COLO829 (cell line): Measurements from ENCODE around the gene OR8B12.
"Not testable (repeated sequence)": the region's sequence is repeated elsewhere in the genome, so short reads cannot be mapped to it uniquely, and the experiment has no call there.

ENCODE experiments used
- DNase-seq: peaks from one replicate; pipeline ENCODE4 v3.0.0; 2012; ENCODE audit warnings: low spot score

OR8B12 gene

DNA sequence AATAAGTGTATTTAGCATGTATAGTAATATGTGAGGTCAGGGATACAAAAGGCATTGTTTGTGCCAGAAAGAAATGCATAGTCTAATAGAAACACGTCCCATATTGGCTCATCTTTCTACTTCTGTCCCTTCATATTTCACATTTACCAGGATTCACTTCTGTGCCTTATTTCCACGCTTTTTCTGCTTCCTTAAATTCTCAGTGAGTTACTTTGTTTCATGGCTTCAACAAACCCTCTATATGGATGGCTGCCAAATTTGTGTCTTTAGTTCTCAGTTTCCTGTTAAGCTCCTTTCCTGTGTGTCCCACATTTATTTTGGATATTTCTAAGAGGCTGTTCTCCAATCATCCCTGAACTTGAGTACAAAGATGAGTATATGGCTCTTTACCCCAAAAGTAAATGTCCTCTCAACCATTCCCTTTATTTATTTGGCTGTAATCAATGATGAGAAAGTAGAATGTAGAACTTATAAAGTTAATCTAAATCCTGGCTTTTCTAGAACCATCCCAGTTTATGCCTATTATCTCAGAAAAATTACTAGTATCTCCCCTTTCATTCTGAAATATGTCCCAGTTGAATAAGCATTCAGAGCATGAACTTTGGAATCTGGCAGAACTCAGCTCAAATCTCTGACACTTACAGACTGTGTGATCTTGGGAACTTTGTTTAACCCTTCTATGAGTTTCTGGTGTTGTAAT lies 23.5 kb downstream of the OR8B12 start:
- no peak for DNase-seq

DNA sequence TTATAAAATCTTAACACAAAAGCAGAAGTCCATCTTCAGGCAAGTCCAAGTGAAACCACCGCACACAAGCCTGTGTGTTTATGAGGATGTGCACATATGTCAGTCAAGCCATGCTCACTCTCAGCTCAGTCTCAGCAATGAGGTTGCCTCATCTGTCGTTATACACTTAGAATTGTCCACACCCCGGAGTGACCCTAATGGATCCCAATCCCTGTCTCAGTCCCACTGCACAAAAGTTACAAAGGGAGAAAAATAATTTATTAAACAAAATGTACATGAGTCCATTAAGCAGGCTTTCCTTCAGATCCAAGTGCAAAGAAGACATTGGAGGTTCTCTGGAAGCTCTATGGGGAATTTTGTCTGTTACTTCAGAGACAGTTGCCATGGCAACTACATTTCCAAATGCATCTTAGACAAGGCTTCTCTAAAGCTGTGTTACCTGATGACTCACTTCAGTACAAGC lies 24.4 kb downstream of the OR8B12 start:
- DNase-seq, result no peak

DNA sequence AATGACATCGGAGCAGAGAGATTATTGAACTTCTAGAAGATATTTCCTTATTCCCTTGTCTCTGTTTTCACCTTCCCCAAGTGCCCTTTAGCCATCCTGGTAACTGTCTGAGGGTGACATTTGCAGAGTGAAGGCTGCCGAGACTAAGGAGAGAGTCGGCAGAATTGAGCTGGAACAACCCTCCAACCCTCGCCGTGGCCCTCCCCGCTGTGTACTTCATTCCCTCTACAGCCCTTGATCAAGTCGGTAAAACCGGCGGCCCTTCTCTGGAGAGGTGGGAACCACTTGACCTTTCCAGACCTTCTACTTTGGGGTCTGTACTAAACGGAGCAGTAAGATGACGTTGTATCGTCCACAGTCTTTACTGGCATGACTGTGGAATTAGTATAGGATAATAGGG lies 26.1 kb downstream of the OR8B12 start:
- DNase-seq, result no peak

DNA sequence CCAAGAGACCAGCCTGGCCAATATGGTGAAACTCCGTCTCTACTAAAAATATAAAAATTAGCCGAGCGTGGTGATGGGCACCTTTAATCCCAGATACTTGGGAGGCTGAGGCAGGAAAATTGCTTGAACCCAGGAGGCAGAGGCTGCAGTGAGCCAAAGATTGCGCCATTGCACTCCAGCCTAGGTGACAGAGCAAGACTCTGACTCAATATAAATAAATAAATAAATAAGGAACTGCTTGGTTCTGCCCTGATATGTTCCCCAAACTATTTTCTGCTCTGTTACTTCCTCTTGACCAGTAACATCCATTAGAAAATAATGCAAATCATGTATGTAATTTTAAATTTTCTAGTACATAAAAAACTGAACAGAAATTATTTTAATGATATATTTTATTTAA lies 28.8 kb downstream of the OR8B12 start:
- not testable (repeated sequence) for DNase-seq

DNA sequence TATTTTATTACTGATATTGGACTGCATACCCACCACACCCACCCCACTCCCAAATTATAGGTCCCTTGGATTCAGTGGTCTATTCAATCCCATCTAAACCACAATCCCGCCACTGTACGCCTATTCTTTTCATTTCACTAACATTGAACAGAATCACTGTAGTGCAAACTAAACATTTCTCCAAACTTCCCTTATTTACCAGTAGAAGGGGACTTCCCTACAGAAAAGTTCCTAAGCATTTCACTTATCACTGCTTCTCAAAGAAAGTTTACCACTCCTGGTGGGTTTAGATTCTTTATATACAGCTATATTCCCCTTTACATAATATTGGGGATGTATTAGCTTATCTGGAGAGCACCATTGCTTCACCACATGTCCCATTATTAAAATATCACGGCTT lies 29.3 kb downstream of the OR8B12 start:
- no peak for DNase-seq

DNA sequence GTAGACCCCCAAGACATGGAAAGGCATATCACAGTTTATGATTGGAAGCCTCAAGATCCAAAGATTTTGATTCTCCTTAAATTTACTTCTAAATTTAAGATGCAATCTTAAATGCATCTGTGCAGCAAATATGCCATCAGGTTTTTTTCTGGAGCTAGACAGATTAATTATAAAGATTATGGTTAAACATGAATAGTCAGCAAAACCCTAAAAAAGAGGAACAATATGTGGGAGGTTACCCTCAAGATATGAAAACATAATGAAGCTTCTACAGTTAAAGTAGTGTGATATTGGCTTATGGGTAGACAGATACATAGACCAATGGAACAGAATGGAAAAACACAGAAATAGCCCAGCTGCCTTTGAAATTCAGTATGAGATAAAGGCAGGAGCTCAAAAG lies 31.7 kb downstream of the OR8B12 start:
- DNase-seq, result no peak

DNA sequence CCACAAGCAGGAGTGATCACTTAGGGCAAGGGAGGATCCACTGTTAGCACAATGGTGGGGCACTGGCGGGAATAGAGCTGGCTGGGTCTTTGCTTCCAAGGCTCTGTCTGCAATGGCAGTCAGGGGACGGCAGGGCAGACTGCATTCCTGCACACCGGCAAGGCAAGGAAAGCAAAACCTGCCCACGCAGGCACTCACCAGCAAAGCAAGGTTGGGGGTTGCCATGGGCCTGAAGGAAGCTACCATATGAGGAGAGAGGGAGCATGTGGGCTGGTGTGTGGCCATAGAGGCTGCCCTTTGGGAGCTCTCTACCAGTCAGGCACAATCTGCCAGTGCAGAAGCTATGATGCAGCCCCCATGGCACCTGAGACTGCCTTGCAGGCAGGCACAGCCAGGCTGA lies 33.2 kb downstream of the OR8B12 start:
- no peak for DNase-seq

DNA sequence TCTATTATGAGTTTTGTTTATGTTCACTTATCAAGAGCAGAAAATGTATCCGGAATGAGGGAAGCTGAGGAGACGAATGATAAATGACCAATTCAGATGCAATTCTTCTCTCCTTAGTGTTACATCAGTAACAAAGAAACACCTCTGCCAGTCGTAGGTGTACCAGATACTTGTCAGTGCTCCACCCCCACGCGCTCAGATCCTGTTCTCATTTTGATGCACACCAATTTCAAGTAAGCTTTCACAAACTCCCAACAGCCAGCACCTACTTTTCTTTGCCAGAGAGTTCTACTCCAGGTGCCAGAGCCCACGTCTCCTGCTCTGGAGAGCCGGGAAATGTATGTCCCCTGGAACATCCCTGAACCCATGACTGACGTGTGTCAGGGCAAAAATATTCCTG lies 43.7 kb downstream of the OR8B12 start:
- DNase-seq, result no peak

DNA sequence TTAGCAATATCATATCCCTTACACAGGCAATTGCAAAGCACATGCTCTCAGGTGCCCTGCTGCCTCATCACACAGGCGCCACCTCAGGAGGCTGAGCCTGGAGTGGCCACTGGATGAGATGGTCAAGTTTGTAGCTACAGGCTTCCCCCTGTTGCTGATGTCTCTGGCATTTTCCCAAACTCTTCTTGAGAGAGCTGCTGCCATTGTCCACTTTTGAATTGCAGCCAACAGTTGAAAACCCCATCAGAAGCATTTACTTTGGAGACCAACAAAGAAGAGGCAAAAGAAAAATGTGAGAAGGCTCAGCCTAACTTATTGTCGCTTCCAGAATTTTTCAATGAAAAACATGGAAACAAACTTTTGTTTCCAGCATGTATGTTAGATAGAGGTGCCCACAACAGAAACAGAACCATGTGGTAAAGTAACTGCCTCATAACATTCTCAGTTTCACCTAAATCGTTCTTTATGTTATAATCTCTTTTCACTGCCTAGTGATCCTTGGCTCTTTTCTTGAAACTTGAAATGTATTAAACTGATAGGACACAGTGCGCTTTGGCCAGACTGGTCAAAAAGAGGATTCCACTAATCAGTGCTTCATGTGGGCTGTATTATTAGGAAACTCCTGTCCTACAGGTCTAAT lies 50.3 kb downstream of the OR8B12 start:
- DNase-seq, result no peak
